Neuronal stem cell (in vitro differentiated cells): ENCODE measurements around the gene TMPRSS6.

Experiments used
- DNase-seq: peaks from one replicate; pipeline ENCODE4 v3.0.0-alpha.2; 2013; ENCODE audit warnings: low spot score
- H2AFZ ChIP-seq: one replicate; pipeline ENCODE4 v1.6.1; 2013; ENCODE audit warnings: mild to moderate bottlenecking, low read length, inconsistent platforms
- H2AK5ac ChIP-seq: 2 replicates; pipeline ENCODE4 v1.6.1; 2013; ENCODE audit warnings: low read depth, mild to moderate bottlenecking, inconsistent platforms, low read length, moderate library complexity, mixed read lengths
- H2BK120ac ChIP-seq: 2 replicates; pipeline ENCODE4 v1.6.1; 2013; ENCODE audit warnings: low read depth, mild to moderate bottlenecking, inconsistent platforms, low read length, moderate library complexity, mixed read lengths
- H2BK12ac ChIP-seq: one replicate; pipeline ENCODE4 v1.6.1; 2013; ENCODE audit warnings: low read length, inconsistent platforms
- H2BK15ac ChIP-seq: 2 replicates; pipeline ENCODE4 v1.6.1; 2013; ENCODE audit warnings: mild to moderate bottlenecking, low read length, inconsistent platforms, mixed read lengths
- H2BK5ac ChIP-seq: one replicate; pipeline ENCODE4 v1.6.1; 2013; ENCODE audit warnings: inconsistent platforms, mild to moderate bottlenecking, low read length, moderate library complexity
- H3K14ac ChIP-seq: one replicate; pipeline ENCODE4 v1.6.1; 2013; ENCODE audit warnings: low read length, inconsistent platforms
- H3K18ac ChIP-seq: 2 replicates; pipeline ENCODE4 v1.6.1; 2013; ENCODE audit warnings: low read length, inconsistent platforms
- H3K23ac ChIP-seq: 2 replicates; pipeline ENCODE4 v1.6.1; 2013; ENCODE audit warnings: low read depth, mild to moderate bottlenecking, mixed read lengths, low read length, inconsistent platforms; ENCODE audit not compliant: poor library complexity
- H3K27ac ChIP-seq: replicated peaks from 3 replicates; pipeline ENCODE4 v1.5.1; 2013; ENCODE audit warnings: low read length, inconsistent platforms
- H3K27me3 ChIP-seq, 3 experiments: 2 replicates each; pipeline ENCODE4 v1.6.1; 2013; ENCODE audit warnings: low read length in 3 of 3, mild to moderate bottlenecking in 2 of 3, inconsistent platforms in 1 of 3, low read depth in 1 of 3, mixed read lengths in 1 of 3, moderate library complexity in 1 of 3; ENCODE audit not compliant: control insufficient read depth in 3 of 3, insufficient read depth in 3 of 3
- H3K36me3 ChIP-seq, 2 donors: replicated peaks in 1 of 2; 2 replicates each; pipeline ENCODE4 v1.6.1; 2013; ENCODE audit warnings: low read length in 2 of 2; ENCODE audit not compliant: control insufficient read depth in 2 of 2, insufficient read depth in 2 of 2
- H3K4ac ChIP-seq: 2 replicates; pipeline ENCODE4 v1.6.1; 2013; ENCODE audit warnings: inconsistent platforms, mild to moderate bottlenecking, low read length, moderate library complexity
- H3K4me1 ChIP-seq, 2 donors: 1 replicate in 1 of 2; 2 replicates in 1 of 2; pipeline ENCODE4 v1.6.1; 2013; ENCODE audit warnings: low read length in 2 of 2, low read depth in 1 of 2; ENCODE audit not compliant: control insufficient read depth in 2 of 2, insufficient read depth in 1 of 2
- H3K4me2 ChIP-seq: one replicate; pipeline ENCODE4 v1.6.1; 2013; ENCODE audit warnings: mild to moderate bottlenecking, low read length, inconsistent platforms; ENCODE audit not compliant: insufficient read depth, poor library complexity, severe bottlenecking
- H3K4me3 ChIP-seq, 2 donors: 2 replicates each; pipeline ENCODE4 v1.5.1; 2013; ENCODE audit warnings: low read length in 2 of 2, mild to moderate bottlenecking in 2 of 2, inconsistent platforms in 1 of 2, moderate library complexity in 1 of 2
- H3K79me1 ChIP-seq: one replicate; pipeline ENCODE4 v1.6.1; 2013; ENCODE audit warnings: low read depth, mild to moderate bottlenecking, inconsistent platforms, low read length, moderate library complexity
- H3K9ac ChIP-seq: one replicate; pipeline ENCODE4 v1.6.1; 2013; ENCODE audit warnings: mild to moderate bottlenecking, low read depth, low read length, inconsistent platforms; ENCODE audit not compliant: poor library complexity
- H3K9me3 ChIP-seq, 2 donors: replicated peaks in 1 of 2; 2 replicates each; pipeline versions ENCODE3 to v1.6.1; 2013; ENCODE audit warnings: low read length in 2 of 2, mild to moderate bottlenecking in 2 of 2, inconsistent platforms in 1 of 2, low read depth in 1 of 2, mixed read lengths in 1 of 2, moderate library complexity in 1 of 2; ENCODE audit not compliant: control insufficient read depth in 2 of 2, insufficient read depth in 1 of 2
- H4K8ac ChIP-seq: one replicate; pipeline ENCODE4 v1.6.1; 2013; ENCODE audit warnings: low read depth, mild to moderate bottlenecking, inconsistent platforms, low read length, moderate library complexity
- H4K91ac ChIP-seq: one replicate; pipeline ENCODE4 v1.6.1; 2013; ENCODE audit warnings: low read length, low read depth, mild to moderate bottlenecking, inconsistent platforms; ENCODE audit not compliant: poor library complexity
- whole genome bisulfite sequencing, 2 donors: extraction: QIAGEN DNeasy Blood & Tissue Kit; methylation state at CpG; one replicate each; pipeline ENCODE4 v1.1.7; 2013; ENCODE audit warnings: missing lambda C conversion rate in 2 of 2, mixed read lengths in 1 of 2; ENCODE audit not compliant: insufficient read length in 2 of 2, insufficient replicate concordance in 1 of 2; ENCODE audit errors: extremely low coverage in 2 of 2; 5-methylcytosine and 5-hydroxymethylcytosine counted together

Gene TMPRSS6

GRCh38 chr22:37115032-37115431, 5.5 kb upstream of the TMPRSS6 start:
- Histone ChIP-seq H2AFZ (no peak overlapping the region), H3K4ac (no peak overlapping the region), H3K4me1 (peaks cover 0 to 1% of the 10 kb centered on the region in 2 donors), H2BK12ac (no peak overlapping the region), H3K9me3 (no peaks in the 10 kb centered on the region), H3K4me2 (no peak overlapping the region), H4K91ac (no peak overlapping the region), H4K8ac (no peak overlapping the region), H2AK5ac (no peak overlapping the region), H2BK15ac (no peak overlapping the region), H3K4me3 (no peak overlapping the region), H3K36me3 (no peaks in the 10 kb centered on the region), H3K14ac (no peak overlapping the region), H3K27ac (no peak overlapping the region), H3K23ac (no peak overlapping the region), H2BK120ac (no peak overlapping the region), H2BK5ac (no peak overlapping the region), H3K9ac (no peak overlapping the region), H3K79me1 (no peaks in the 10 kb centered on the region), H3K27me3 (peaks cover 0 to 25% (median 0%) of the 10 kb centered on the region in 3 experiments), H3K18ac (no peak overlapping the region)
- no CpG with 5 or more reads among the region's 11 CpGs for WGBS, 2 donors
- DNase-seq = no peak

- Histone ChIP-seq H4K8ac (no peak overlapping the region), H3K4me3 (no peak overlapping the region), H2BK120ac (no peak overlapping the region), H4K91ac (no peak overlapping the region), H3K36me3 (no peaks in the 10 kb centered on the region), H3K79me1 (no peaks in the 10 kb centered on the region), H3K27me3 (peaks cover 0 to 32% (median 0%) of the 10 kb centered on the region in 3 experiments), H2BK5ac (no peak overlapping the region), H3K18ac (no peak overlapping the region), H2AFZ (no peak overlapping the region), H3K14ac (no peak overlapping the region), H3K4me1 (peaks cover 0 to 1% of the 10 kb centered on the region in 2 donors), H3K27ac (no peak overlapping the region), H2BK12ac (no peak overlapping the region), H3K4me2 (no peak overlapping the region), H2BK15ac (no peak overlapping the region), H2AK5ac (no peak overlapping the region), H3K9ac (no peak overlapping the region), H3K4ac (no peak overlapping the region), H3K9me3 (no peaks in the 10 kb centered on the region), H3K23ac (no peak overlapping the region)
- no peak for DNase-seq
- no CpG with 5 or more reads among the region's 8 CpGs for WGBS, 2 donors
These were observed 4.2 kb upstream of the TMPRSS6 start for GRCh38 chr22:37113757-37114156.

GRCh38 chr22:37112084-37112728, 2.7 kb upstream of the TMPRSS6 start:
- H2BK12ac ChIP-seq = peak overlapping the region; percentile 67
- peak overlapping the region; percentile 41 for H3K18ac ChIP-seq
- no peak for DNase-seq
- WGBS, 2 donors = no CpG with 5 or more reads among the region's 12 CpGs
- no peaks in the 10 kb centered on the region for H3K79me1 ChIP-seq
- peaks cover 0 to 3% of the 10 kb centered on the region in 2 donors for H3K4me1 ChIP-seq
- no peaks in the 10 kb centered on the region for H3K36me3 ChIP-seq
- H3K9ac ChIP-seq = peak overlapping the region; percentile 37
- peak overlapping the region; percentile 18 for H2BK15ac ChIP-seq
- no peak overlapping the region for H2AFZ ChIP-seq
- peak overlapping the region; percentile 85 for H3K14ac ChIP-seq
- peak overlapping the region; percentile 75 for H3K23ac ChIP-seq
- no peak overlapping the region for H4K8ac ChIP-seq
- H3K27me3 ChIP-seq = peaks cover 0 to 44% (median 0%) of the 10 kb centered on the region in 3 experiments
- H3K9me3 ChIP-seq = no peaks in the 10 kb centered on the region
- no peak overlapping the region for H3K4me2 ChIP-seq
- no peak overlapping the region for H3K4me3 ChIP-seq
- peak overlapping the region; percentile 22 for H2BK120ac ChIP-seq
- H4K91ac ChIP-seq = no peak overlapping the region
- H2AK5ac ChIP-seq = peak overlapping the region; percentile 78
- H3K27ac ChIP-seq = no peak overlapping the region
- H2BK5ac ChIP-seq = peak overlapping the region; percentile 58
- no peak overlapping the region for H3K4ac ChIP-seq

GRCh38 chr22:37111156-37111717, 1.7 kb upstream of the TMPRSS6 start:
- Histone ChIP-seq H3K4me1 (peaks cover 0 to 3% of the 10 kb centered on the region in 2 donors), H2AK5ac (peak overlapping the region; percentile 78), H3K18ac (no peak overlapping the region), H2AFZ (no peak overlapping the region), H3K36me3 (no peaks in the 10 kb centered on the region), H3K27ac (no peak overlapping the region), H3K4ac (no peak overlapping the region), H3K14ac (no peak overlapping the region), H2BK5ac (peak overlapping the region; percentile 58), H3K9ac (peak overlapping the region; percentile 38), H3K79me1 (no peaks in the 10 kb centered on the region), H2BK120ac (no peak overlapping the region), H3K4me2 (no peak overlapping the region), H3K4me3 (peak overlapping the region in 1 of 2 donors; percentile 4), H3K23ac (peak overlapping the region; percentile 34), H2BK15ac (no peak overlapping the region), H4K91ac (no peak overlapping the region), H4K8ac (no peak overlapping the region), H3K27me3 (peaks cover 0 to 49% (median 0%) of the 10 kb centered on the region in 3 experiments), H2BK12ac (no peak overlapping the region), H3K9me3 (no peaks in the 10 kb centered on the region)
- no peak for DNase-seq
- WGBS, 2 donors = 100% methylated on average over 1 to 6 of the region's 13 CpGs
